ENCODE data around the gene DCLK2.

DNA sequence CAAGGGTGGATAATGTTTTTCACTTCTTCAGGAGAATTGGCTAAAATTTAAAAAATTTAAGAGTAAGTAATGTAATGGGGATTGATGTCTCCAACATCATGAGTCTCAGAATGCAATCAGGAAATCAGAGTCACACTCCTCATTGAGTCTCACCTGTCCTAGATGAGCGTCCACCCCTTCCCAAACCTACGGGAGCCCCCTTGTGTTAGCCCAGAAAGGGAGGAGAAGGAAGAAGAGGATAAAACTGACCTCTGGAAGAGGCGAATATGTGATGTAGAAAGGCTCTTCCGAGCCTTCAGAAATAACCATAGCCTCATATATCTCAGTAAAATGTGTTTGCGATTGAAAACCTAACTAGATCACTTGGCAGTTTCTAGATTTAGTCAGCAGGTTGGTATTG is 157.1 kb downstream of the DCLK2 start:
- TF ChIP-seq CEBPB (IDR thresholded peaks at IDR 0.05; ENCODE audit: low read depth) (no peak), YY1 (IDR thresholded peaks at IDR 0.05; ENCODE audit: extremely low read depth, insufficient replicate concordance, low read depth, low read length) (no peak), ZFX (IDR thresholded peaks at IDR 0.05) (no peak), POLR2AphosphoS5 (IDR thresholded peaks at IDR 0.05; ENCODE audit: low read depth, low read length) (no peak), JUND (IDR thresholded peaks at IDR 0.05) (no peak)
- TF ChIP-seq, protein P1, sequence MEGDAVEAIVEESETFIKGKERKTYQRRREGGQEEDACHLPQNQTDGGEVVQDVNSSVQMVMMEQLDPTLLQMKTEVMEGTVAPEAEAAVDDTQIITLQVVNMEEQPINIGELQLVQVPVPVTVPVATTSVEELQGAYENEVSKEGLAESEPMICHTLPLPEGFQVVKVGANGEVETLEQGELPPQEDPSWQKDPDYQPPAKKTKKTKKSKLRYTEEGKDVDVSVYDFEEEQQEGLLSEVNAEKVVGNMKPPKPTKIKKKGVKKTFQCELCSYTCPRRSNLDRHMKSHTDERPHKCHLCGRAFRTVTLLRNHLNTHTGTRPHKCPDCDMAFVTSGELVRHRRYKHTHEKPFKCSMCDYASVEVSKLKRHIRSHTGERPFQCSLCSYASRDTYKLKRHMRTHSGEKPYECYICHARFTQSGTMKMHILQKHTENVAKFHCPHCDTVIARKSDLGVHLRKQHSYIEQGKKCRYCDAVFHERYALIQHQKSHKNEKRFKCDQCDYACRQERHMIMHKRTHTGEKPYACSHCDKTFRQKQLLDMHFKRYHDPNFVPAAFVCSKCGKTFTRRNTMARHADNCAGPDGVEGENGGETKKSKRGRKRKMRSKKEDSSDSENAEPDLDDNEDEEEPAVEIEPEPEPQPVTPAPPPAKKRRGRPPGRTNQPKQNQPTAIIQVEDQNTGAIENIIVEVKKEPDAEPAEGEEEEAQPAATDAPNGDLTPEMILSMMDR (IDR thresholded peaks at IDR 0.05 in 2 of 3, conservative IDR thresholded peaks at IDR 0.05 in 1 of 3; ENCODE audit: borderline replicate concordance in 1 of 3, insufficient read depth in 1 of 3, low read depth in 2 of 3, low read length in 2 of 3), result no peak
- TF ChIP-seq, protein P2, sequence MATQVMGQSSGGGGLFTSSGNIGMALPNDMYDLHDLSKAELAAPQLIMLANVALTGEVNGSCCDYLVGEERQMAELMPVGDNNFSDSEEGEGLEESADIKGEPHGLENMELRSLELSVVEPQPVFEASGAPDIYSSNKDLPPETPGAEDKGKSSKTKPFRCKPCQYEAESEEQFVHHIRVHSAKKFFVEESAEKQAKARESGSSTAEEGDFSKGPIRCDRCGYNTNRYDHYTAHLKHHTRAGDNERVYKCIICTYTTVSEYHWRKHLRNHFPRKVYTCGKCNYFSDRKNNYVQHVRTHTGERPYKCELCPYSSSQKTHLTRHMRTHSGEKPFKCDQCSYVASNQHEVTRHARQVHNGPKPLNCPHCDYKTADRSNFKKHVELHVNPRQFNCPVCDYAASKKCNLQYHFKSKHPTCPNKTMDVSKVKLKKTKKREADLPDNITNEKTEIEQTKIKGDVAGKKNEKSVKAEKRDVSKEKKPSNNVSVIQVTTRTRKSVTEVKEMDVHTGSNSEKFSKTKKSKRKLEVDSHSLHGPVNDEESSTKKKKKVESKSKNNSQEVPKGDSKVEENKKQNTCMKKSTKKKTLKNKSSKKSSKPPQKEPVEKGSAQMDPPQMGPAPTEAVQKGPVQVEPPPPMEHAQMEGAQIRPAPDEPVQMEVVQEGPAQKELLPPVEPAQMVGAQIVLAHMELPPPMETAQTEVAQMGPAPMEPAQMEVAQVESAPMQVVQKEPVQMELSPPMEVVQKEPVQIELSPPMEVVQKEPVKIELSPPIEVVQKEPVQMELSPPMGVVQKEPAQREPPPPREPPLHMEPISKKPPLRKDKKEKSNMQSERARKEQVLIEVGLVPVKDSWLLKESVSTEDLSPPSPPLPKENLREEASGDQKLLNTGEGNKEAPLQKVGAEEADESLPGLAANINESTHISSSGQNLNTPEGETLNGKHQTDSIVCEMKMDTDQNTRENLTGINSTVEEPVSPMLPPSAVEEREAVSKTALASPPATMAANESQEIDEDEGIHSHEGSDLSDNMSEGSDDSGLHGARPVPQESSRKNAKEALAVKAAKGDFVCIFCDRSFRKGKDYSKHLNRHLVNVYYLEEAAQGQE (IDR thresholded peaks at IDR 0.05; ENCODE audit: low read depth), result no peak

Data from HCT116 (cell line).